HG03565 (cell line): ENCODE results near the gene TM4SF4.
A peak's percentile ranks its signal among the peaks of the same experiment; 100 is the strongest.

Experiments
- ATAC-seq: cut with Tn5 transposase; IDR thresholded peaks from one replicate; pipeline ENCODE4 v1.9.1; 2021; ENCODE audit warnings: mild to moderate bottlenecking, moderate library complexity; ENCODE audit not compliant: unreplicated experiment

TM4SF4 gene

DNA sequence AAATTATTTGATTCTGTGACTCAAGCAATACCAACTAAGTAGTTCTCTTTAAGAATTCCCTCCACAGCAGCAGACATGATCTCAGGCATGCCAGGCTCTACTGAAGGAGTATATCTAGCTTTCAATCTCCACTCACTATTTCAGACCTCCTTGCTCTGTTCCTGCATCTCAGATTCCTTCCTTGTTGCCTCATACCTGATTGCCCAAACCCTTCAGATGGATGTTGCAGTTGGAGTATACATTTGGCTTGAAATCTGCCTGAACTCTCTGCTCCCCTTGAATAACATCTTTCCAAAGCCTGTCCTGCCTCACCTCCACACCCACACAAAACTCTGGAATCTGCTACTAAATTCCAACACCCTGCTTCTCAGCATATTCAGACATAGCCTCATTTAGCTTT, 19.8 kb upstream of the TM4SF4 start:
- no peak for ATAC-seq

DNA sequence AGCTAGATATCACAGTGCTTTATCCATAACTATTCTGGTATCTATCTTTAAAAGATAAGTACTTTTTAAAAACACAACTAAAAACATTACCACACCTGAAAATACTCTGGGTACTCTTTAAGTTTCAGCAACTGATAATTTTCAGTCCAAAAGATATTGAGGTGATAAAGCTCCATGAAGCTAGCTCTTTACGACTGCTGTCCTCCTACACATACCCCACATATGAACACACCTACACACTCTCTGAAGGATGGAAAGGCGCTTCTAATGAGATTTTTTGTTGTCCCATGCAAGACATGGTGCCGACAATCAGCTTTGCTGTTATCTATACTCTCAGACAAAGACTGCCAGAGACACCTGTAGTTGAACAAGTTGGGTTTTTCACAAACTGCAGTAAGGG, 19.1 kb upstream of the TM4SF4 start:
- no peak for ATAC-seq

DNA sequence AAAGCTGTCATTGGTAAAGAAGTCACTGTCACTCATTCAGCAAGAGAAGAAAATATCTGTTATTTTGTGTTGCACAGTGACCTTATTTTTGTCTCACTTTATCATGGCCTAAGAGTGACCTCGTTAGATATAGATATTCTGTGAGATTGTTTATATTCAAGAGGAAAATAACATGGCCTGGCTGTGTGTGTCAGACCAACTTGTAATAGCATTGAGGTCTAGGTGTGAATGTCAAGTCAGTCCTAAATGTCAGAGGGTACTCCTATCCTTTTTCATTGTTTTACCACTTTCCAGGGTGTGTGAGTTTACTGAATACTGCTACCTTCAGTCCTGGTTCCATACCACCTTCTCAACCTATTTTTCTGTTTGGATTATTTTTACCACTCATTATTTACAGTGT, 18.5 kb upstream of the TM4SF4 start:
- no peak for ATAC-seq

DNA sequence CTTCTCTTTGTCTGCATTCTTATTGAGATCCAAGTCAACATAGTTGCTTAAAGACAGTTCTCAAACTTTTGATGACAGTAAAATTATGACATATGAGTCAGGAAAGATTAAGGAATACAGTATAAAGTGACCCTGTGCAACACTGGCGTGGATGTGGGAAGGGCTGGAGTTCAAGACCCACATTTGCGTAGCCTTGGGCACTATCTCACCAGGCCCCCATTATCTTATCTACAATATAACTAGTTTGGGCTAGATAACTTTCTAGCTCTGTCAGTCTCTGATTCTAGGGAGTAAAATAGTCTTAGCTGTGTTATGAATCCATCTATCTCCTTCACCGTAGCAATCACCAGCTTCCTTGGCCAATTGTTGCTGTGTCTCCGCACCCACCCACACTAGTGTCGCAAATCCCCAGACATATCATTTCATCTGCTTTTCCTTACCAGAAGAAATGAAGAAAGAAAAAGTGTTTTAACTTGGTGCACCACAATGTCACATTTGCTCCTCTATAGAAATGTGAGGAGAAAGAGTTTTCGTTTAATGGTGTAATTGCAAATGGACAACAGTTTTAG, 14.9 kb upstream of the TM4SF4 start:
- ATAC-seq: no peak

DNA sequence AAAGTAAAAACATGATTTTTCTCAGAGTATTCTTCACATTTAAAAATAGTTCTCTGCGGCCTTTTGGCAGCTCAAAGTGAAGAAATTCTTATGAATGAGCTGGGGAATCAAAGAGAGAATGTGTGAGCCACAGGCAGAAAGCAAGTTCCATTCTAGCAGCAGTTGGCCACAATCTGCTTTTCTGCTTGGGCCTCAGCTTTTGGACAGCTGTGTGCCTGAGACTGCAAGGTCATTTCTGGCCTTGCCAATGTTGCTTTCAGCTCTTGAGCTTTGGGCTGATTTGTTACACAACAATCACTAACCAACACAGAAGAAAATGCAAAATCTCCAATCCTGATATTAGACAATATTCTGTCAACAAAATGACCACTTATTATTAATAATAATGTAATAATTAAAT, 14.4 kb upstream of the TM4SF4 start:
- ATAC-seq: no peak

DNA sequence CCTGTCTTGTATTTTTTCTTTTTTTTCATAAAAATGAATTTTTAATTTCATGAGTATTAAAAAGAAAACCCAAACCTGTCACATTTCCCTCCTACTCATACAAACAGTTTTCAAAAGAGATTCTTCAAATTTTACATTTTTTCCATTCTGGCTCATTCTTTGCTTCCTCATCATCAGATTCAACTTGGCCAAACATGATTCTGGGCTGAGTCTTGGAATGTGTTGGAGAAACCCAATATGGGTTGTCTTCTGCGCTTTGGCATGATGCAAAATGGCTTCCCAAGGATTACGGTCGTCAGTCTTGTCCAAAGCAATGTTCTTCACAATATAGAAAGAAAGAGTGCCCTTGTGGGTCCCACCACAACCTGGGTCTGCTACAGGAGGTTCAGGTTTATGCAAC, 12.4 kb upstream of the TM4SF4 start:
- no peak for ATAC-seq

DNA sequence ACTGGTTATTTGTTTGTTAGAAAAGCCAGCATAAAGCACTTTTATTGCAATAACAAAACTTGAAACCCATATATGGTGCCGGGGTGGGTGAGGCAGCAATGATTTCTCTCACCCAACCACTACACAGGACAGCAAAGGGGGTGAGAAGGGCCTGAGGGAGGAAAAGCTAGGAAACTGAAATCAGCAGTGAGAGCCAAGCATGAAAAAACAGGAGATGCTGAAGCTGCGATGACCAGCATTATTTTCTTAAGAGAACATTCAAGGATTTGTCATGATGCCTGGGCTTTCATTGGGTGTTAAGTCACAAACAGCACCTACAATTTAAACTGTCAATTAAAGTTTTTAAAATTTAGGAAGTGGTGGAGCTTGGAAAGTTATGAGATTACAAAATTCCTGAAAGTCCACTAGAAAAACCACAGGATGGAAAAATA, 11.9 kb upstream of the TM4SF4 start:
- no peak for ATAC-seq

DNA sequence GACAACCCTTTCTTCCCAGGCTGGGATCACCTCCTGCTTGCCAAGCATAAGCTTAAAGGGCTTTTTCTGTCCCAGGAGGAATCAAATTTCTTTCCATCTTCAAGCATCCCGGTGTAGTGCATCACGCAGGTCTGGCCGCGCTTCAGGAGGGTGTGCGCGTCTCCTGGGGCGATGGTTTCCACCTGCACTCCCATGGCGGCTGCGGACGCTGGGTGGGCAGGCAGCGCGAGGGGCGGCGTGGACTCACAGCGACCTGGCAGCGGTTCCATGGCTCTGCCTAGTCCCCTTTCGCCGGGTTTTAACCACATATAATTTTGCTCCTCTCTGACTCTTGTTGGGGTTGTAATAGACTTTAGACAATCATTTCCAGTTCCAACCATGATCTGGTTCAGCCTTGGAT, 10.6 kb upstream of the TM4SF4 start:
- ATAC-seq: no peak

DNA sequence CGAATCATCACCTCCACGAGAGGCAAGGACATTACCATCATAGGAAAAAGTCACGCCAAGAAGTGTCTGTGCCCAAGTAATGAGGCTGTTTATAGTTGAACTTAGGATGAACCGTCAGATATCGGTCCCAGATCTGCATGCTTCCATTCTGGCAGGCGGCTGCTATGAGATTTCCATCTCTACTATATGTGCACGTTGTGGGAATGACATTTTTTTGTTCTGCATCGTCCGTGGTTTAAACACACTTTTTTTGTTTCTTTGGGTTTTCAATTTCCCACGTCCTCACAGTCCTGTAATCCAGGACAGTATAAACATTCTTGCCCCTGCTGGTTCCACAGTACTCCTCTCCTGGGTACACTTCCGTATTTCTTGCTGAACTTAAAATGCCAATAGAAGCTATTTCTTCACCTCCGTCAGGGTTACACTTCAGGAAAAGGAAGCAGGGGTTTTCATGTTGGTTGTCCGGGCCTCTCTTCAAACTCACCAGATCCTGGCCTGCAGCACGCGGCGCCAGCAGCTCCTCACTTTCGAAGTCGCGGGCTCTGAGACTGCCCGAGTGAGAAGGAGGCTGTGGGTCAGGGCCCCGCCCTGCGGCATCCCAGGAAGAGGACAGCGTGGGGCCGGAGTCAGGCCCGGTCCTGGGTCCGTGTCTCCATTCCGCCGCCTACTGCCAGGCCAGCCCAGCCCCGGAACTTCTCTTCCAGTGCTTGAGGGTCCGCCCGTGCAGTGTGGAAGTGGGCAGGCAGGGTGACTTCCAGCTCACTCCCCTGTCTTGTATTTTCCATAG, 9.8 kb upstream of the TM4SF4 start:
- no peak for ATAC-seq

DNA sequence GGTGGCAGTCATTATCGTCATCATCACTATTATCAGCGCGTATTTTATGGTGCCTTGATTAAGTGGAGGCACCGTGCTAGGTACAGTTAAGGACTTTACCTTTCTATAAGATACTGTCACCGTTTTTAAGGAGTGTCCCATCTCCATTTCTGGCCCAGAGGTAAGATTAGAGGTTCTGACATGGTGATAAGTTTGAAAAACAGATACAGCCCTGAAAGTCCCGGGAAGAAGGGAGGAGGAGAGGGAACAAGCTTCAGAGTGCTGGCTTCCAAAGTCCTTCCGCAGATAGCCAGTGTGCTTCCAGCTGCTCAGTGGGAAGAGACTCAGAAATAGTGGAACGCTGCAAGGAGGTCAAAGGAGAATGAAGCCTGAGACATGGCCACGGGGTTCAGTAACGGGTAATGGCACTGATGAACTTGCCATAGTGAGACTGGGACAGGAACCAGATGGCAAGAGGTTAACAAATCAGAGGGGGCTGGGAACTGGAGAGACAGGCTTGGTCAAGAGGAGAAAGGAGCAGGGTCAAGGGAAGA, 9.1 kb upstream of the TM4SF4 start:
- no peak for ATAC-seq

DNA sequence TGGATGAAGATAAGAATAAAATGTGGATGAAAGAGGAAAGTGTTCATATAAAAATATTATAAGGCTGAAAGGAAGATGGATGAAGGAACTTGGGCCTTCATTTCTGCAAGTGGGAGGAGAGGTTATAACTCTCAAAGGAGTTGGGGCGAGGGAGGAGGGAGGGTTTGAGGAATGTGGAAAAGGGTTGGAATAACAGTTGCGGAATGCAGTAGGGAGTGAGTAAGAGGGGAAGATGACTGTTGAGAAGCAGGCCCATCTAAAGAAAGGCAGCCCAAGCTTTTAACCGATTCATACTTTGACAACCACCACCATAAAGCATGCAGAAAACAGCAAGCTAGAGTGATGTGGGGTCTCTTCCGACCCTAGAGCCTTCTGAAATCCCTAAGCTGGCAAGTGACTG, 8.3 kb upstream of the TM4SF4 start:
- ATAC-seq: no peak

DNA sequence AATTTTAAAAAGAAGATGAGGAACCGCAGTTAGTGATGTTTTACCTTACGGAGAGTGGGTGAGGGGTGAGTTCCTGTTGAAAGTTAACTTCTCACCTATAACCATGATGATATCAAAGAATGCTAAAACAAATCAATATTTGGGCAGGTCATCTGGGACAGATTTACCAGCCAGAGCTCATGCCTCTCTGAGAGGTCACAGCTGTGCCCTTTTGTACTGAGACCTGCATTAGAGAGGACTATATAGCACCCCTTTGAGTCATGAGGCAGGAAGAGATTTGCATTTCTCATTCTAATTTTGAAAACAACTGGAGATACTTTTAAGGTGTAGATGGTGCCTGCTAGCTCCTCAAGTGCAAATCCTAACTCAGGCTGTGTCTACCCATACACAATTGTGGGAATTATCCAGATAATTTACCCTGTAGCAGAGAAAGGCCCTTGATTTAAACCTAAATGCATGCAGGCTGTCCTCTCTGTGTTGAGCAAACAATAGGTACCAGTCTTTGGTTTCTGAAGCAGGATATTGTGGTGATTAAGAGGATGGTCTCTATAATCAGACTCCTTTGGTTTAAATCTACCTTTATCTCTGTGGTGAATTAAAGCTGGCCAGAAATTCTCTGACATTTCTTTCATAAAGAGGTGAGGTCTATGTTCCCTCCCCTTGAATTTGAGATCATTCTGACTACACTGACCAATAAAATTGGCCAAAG, 5.8 kb upstream of the TM4SF4 start:
- peak; percentile 85 for ATAC-seq

DNA sequence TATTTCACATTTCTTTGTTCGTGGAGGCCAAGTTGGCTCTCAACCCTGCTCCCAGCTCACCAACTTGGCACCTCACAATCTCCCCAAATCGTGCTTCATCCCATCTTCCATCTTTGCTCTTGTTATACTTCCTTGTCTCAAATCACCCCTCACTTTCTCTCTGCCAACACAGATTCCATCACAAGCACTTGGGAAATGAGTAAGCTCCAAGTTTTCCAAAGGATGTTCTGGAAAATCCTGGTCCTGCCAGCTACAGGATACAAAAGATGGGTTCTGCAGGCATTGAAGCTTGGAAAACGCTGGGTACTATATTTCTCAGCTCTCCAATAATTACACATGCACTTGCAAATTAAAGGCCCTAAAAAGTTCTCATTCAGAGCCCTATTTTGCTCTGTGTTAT, 4.1 kb upstream of the TM4SF4 start:
- no peak for ATAC-seq

DNA sequence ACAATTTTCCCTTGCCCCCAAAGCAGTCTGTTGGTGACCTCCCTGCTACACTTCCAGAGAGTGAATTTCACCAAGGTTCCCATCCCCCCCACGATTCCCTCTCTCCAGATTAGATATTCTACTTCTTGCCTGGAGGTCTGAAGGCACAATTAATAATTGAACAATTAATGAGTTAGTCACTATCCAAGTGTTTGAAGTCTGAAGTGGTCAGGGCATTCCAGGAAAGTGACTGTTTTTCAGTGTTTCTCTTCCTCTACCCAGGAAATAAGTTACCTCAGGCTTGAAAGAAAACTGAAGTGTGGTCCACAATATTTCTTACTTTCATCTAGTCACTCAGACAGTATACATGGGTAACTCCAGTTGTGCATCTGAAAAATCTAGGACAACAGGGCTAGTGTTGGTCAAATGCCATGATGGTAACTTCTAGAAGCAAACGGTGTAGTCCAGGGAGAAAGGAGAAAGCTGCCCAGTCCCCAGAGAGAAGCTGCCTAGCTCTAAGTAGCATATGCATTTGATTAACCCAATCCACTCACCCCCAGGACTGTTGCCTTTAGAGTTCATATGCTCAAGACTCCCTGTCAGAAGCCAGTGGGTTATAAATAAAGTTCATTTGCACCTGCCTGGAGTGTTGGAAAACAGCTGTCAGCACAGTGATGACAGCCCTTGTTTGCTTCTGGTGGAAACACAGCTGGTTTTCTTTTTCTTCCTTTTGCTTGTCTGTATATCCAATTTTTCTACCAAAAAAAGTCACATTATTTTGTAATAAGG, 2.3 kb upstream of the TM4SF4 start:
- ATAC-seq: no peak

DNA sequence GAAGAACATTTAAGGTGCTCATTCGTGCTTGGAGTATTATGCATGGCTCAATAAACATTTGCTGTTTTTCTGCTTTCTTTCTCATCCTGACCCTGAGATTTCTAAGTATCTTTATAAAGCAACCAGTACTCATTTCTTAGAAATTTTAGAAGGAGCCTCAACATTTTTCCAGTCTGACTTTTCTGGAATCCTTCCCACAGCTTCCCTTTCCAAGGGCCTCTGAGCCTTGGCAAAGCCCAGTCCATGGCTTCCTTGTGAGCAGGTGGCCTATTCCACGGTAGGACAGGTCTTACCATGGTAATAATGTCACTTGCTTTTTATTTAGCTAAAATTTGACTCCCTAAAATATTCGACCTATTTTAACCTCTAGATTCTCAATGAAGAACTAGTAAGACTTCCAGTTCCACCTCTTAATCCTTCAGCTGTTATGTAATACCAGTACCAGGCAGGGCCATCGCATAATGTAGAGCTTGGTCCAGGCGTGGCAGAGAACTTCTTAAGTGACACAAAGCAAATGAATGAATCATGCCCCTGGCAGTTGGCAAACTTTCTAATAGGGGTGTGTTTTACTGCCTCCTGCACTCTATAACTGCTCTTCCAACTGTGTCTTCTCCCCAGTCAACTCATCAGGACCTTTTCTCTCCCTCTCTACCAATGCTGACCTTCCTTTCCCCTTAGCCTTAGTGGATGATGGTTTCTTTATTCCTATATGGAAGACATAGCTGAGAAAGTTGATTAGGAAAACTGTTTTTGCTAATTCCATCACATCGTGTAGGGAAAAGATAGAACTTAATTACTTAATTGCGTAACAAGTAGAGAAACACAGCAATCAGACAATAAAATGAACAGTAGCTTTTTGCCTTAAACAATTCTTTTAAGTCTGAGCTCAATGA, 894 bp upstream of the TM4SF4 start:
- no peak for ATAC-seq

DNA sequence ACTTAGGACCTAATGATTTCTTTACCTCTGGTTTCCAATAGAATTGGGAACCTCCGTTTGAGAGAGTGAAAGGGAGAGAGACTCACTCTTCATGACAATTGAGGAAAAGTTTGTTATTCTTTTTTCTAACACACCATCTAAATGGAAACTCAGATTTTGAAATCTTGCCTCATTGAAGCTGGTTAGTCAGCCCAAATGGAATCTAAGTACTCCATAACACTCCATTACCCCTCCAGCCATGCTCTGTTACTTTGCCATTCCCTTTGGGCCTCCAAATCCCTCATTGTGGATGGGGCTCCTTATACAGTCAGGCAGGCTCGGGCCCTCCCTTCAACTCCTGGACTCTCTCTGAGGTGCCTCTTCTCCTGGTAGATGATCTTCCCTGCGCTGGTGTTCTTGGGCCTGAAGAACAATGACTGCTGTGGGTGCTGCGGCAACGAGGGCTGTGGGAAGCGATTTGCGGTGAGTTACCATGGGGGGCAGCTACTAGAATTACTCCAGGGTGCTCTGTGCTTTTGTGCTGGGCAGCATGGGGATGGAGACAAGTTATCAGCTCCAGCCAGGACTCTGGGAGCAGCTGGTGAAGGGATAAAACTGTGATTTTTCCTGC, 1.1 kb downstream of the TM4SF4 start:
- ATAC-seq: no peak

DNA sequence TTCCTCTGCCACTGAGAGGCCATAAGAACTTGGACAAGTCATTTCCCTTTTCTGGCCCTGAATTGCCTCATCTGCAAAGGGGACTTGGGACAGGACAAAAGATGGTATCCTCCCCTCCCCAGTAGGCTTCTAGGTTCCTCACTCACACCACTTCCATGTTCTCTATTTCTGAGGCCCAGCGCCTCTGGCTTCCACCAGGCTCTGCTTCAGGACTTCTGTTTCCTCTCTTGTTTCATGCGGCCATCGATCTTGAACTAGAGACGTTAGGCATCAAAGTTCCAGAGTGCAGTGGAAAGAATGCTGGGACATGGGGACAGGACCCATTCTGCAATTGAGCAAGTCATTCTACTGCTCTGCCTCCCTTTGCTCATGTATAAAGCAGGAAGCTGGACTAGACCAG, 1.7 kb downstream of the TM4SF4 start:
- no peak for ATAC-seq

DNA sequence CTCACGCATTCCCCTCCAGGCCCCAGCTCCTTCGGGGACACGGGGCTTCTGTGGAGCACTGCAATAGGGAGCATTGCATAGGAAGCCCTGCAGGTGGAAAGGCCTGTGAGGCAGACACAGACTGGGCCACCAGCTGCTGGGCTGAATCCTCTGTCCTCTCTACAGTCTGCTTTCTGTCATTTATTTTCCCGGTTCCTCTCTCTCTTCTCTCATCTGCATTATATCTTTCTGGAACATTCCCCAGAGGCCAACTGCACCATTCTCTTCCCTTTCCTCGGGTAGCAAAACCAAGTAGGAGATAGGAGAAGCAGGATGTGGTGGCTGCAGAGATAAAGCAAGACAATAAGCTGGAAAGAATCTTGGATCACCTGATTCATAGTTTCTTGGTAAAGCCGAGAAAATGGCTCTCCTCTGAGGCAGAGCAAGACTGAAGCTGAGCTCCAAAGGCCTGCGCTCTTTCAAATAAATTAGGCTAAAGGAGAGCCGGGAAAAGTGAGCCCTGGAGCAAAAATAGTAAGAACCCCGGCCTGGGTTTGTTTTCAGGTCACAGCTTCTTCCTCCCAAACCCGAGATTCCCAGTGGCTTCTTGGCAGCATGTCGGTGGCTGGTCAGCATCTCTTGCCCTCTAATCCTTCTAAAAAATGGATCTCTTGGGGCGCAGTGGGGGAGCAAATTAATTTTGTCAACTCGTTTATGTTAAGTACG, 5.3 kb downstream of the TM4SF4 start:
- no peak for ATAC-seq

DNA sequence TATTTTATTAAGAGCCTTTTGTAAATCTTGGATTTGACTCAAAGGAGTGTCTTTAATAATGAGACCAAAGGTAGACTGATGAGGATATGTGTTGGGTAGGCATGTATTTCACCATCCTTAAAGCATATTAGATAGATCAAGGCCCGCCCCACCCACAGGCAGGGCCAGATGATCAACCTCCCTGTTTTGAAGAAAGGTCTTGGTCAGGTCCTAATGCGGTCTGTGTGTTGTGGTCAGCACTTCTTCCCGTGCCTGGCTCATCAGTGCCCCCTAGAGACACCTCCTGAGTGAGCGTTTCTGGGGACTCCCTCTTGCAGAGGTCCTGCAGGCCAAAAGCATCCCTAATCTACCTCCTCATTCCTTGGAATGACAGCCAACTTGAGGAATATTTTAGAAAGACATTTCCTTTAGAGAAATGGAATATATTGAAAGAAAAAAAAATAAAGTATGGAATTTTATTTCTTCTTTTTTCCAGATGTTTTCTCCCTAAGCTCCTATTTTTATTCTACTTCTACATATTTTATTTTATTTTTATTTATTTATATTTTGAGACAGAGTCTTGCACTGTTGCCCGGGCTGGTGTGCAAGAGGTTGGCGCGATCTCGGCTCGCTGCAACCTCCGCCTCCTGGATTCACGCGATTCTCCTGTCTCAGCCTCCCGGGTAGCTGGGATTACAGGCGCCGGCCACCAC, 6.0 kb downstream of the TM4SF4 start:
- peak; percentile 88 for ATAC-seq
